Retinal pigment epithelial cell (primary cell): ENCODE measurements around the gene EPB41L3.

ENCODE experiments used
- DNase-seq: peaks from one replicate; pipeline ENCODE4 v3.0.0-alpha.2; 2010; ENCODE audit warnings: low read depth
- H3K4me3 ChIP-seq: 2 replicates; pipeline ENCODE4 v1.5.1; 2011; ENCODE audit warnings: mild to moderate bottlenecking, low read length, control low read depth, moderate library complexity
- CTCF ChIP-seq: conservative IDR thresholded peaks from 2 replicates; pipeline ENCODE4 v1.5.1; 2011; ENCODE audit warnings: low read depth, low read length, control low read depth, inconsistent platforms

EPB41L3 gene

GRCh38 chr18:5410582-5410981 is 133.2 kb downstream of the EPB41L3 start:
- no peak overlapping the region for H3K4me3 ChIP-seq
- TF ChIP-seq CTCF, result no peak
- no peak for DNase-seq

- no peak for DNase-seq
- TF ChIP-seq CTCF, result no peak
- no peak overlapping the region for H3K4me3 ChIP-seq
These were observed 145.5 kb downstream of the EPB41L3 start for GRCh38 chr18:5398269-5398668.

- TF ChIP-seq CTCF, result no peak
- no peak for DNase-seq
- H3K4me3 ChIP-seq, result no peak overlapping the region
These were observed 146.7 kb downstream of the EPB41L3 start for GRCh38 chr18:5397102-5397501.

- TF ChIP-seq CTCF, result no peak
- no peak for DNase-seq
- no peak overlapping the region for H3K4me3 ChIP-seq
These were observed 147.8 kb downstream of the EPB41L3 start for GRCh38 chr18:5395860-5396448.

GRCh38 chr18:5393779-5394178 is 150.0 kb downstream of the EPB41L3 start:
- DNase-seq, result peak; percentile 7
- no peak overlapping the region for H3K4me3 ChIP-seq
- no peak for TF ChIP-seq CTCF

- no peak for DNase-seq
- H3K4me3 ChIP-seq, result no peak overlapping the region
- TF ChIP-seq CTCF, result no peak
These were observed 152.4 kb downstream of the EPB41L3 start for GRCh38 chr18:5391409-5391808.

GRCh38 chr18:5389356-5389755 is 154.4 kb downstream of the EPB41L3 start:
- TF ChIP-seq CTCF, result no peak
- H3K4me3 ChIP-seq, result no peak overlapping the region
- no peak for DNase-seq
